Measurements from ENCODE around the gene SLC2A9. TPM values are rescaled to one million over a fixed set of nuclear protein-coding genes. Genes with fewer than 3 reads are reported as not detected.

The SLC2A9 gene
- total RNA-seq, 1 donor from 2014 or later = 6.2 TPM

DNA sequence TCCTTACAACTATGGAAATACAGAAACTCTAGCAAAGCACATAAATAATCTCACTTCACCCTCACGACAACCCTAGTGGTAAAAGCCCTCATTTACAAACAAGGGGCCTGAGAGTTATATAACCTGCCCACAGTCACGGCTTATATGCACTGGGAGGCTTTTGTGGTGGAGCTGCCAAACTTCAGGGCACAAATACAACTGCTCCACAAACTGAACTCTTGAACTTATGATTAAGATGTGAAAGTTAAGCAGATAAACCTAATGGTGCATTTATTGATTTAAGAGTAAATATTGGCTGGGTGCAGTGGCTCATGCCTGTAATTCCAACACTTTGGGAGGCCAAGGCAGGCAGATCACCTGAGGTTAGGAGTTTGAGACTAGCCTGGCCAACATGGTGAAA, 19.0 kb downstream of the SLC2A9 start:
- Histone ChIP-seq H3K27me3 (no peaks in the 10 kb centered on the region), H3K4me1 (peaks cover 11 to 24% of the 10 kb centered on the region in 2 donors), H3K36me3 (no peaks in the 10 kb centered on the region), H3K27ac (no peak overlapping the region), H3K4me3 (no peak overlapping the region), H3K9me3 (no peaks in the 10 kb centered on the region)
- DNase-seq (ENCODE audit: low spot score in 2 of 2) = no peak
- intact Hi-C loops (cut with DNase I) = no loop called here
- TF ChIP-seq, protein P1, sequence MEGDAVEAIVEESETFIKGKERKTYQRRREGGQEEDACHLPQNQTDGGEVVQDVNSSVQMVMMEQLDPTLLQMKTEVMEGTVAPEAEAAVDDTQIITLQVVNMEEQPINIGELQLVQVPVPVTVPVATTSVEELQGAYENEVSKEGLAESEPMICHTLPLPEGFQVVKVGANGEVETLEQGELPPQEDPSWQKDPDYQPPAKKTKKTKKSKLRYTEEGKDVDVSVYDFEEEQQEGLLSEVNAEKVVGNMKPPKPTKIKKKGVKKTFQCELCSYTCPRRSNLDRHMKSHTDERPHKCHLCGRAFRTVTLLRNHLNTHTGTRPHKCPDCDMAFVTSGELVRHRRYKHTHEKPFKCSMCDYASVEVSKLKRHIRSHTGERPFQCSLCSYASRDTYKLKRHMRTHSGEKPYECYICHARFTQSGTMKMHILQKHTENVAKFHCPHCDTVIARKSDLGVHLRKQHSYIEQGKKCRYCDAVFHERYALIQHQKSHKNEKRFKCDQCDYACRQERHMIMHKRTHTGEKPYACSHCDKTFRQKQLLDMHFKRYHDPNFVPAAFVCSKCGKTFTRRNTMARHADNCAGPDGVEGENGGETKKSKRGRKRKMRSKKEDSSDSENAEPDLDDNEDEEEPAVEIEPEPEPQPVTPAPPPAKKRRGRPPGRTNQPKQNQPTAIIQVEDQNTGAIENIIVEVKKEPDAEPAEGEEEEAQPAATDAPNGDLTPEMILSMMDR (IDR thresholded peaks at IDR 0.05) = no peak

DNA sequence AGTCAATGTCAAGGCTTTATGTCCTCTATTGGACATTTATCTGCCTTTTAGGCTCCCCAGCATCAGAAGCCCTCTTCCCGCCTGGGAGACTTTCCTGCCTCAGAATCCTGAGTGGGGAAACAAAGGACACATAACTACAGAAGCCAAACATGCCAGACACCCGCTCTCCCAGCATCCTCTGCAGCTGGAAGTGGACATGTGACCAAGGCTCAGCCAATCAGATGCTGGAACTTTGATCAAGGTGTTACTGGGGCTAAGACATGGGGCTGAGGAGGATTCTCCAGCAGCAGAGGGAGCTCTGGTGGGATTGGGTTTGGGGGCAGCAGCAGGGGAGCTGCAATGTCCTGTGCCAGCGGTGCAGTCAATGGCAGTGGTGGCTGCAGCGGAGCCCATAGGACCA, 19.5 kb downstream of the SLC2A9 start:
- intact Hi-C loops (cut with DNase I) = no loop called here
- Histone ChIP-seq H3K27ac (no peak overlapping the region), H3K27me3 (no peaks in the 10 kb centered on the region), H3K9me3 (no peaks in the 10 kb centered on the region), H3K36me3 (no peaks in the 10 kb centered on the region), H3K4me3 (no peak overlapping the region), H3K4me1 (peaks cover 9 to 19% of the 10 kb centered on the region in 2 donors)
- no peak for DNase-seq (ENCODE audit: low spot score in 2 of 2)
- TF ChIP-seq, protein P1 (IDR thresholded peaks at IDR 0.05) = no peak

DNA sequence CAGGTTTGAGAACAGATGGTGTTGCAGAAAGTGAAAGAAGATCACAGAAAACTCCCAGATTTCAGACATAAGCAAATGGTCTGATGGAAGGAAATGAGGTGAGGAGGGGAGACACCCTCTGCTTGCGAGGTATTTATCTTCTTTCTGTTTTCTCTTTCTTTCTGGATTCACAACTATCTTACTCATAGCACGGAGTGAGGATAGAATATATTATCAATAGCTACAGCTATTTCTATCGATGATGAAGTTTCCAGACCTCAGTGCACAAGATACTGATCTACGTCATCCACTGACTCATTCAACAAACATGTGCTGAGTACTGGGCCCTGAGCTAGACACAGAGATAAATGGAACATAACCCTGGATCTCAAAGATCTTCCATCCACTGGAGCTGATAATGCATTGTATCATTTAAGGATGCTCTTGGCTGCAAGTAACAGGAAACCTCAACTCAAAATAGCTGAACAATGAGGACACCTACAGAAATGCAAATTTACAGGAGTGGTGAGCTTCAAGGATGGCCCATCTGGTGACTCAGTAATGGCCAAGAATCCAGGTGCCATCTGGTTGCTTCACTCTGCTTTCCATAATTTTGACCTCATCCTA, 21.2 kb downstream of the SLC2A9 start:
- no peak for DNase-seq (ENCODE audit: low spot score in 2 of 2)
- Histone ChIP-seq H3K27me3 (no peaks in the 10 kb centered on the region), H3K9me3 (no peaks in the 10 kb centered on the region), H3K27ac (no peak overlapping the region), H3K4me1 (peaks cover 0 to 3% of the 10 kb centered on the region in 2 donors), H3K36me3 (no peaks in the 10 kb centered on the region), H3K4me3 (no peak overlapping the region)
- intact Hi-C loops (cut with DNase I) = no loop called here
- TF ChIP-seq, protein P1 (IDR thresholded peaks at IDR 0.05) = no peak

DNA sequence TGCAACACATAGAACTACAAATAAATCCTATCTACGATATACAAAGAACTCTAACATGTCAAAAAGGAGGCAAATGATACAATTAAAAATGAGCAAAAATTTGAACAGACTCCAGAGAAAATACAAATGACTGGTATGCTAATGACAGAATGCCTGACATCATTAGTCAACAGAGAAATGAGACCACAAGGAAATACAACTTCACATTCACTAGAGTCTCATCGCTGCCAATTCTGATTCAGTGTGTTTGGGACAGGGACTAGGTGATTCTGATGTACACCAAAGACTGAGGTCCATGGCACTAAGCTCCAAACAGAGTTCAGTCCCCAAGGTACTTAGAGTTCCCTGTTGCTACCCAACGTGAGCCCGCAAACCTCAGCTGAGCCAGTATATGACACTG, 23.4 kb downstream of the SLC2A9 start:
- Histone ChIP-seq H3K36me3 (no peaks in the 10 kb centered on the region), H3K27ac (no peak overlapping the region), H3K4me3 (no peak overlapping the region), H3K27me3 (no peaks in the 10 kb centered on the region), H3K9me3 (no peaks in the 10 kb centered on the region), H3K4me1 (peaks cover 0 to 3% of the 10 kb centered on the region in 2 donors)
- TF ChIP-seq, protein P1 (IDR thresholded peaks at IDR 0.05) = no peak
- DNase-seq (ENCODE audit: low spot score in 2 of 2) = peak in 1 of 2 donors; percentile 4
- intact Hi-C loops (cut with DNase I) = no loop called here

DNA sequence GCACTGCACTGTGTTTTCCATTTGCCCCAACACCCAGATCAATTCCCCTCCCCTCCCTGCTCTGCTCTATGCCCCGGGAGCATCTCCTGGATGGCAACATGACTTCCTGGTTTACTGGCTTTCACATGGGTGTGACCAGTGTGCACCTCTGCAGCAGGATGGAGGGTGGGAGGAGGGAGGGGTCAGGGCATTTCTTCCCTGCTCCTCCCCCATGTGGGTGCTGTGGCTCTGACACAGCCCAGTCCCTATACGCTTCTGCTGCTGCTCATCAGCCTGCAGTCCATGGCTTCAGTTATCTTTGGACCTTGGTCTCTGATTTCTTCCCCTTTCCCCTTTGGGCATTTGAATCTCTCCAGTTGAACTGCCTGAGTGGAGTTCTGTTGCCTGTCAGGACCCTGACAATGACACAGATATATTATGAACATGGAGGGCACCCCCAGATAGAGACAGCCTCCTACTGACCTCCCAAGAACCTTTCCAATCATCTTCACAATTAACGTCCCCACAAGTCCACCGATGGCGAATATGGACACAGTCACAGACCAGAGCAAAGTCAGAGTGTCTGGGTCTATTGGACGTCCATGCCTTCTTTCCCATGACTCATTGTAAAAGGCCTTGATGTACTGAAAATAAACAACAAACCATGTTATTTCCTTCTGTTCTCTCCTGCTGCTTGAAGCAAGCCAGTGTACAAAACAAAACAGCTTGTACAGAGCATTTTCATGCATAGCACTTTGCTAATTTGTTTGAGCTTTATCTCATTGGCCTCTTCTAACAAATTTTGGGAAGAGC, 24.8 kb downstream of the SLC2A9 start:
- no peak overlapping the region for H3K4me3 ChIP-seq
- TF ChIP-seq, protein P1 (IDR thresholded peaks at IDR 0.05) = no peak
- DNase-seq (ENCODE audit: low spot score in 2 of 2) = peak in 1 of 2 donors; percentile 50
- intact Hi-C loops (cut with DNase I) = no loop called here
- peaks cover 0 to 3% of the 10 kb centered on the region in 2 donors for H3K4me1 ChIP-seq
- H3K36me3 ChIP-seq = no peaks in the 10 kb centered on the region
- H3K9me3 ChIP-seq = no peaks in the 10 kb centered on the region
- no peaks in the 10 kb centered on the region for H3K27me3 ChIP-seq
- no peak overlapping the region for H3K27ac ChIP-seq
